GM12801 (cell line): Measurements from ENCODE around the gene IGF1R.

Experiments used
- CTCF ChIP-seq: IDR thresholded peaks from one replicate; pipeline ENCODE4 v1.5.1; 2011; ENCODE audit warnings: control low read depth; ENCODE audit not compliant: insufficient read length; ENCODE audit errors: extremely low read depth

The IGF1R gene

DNA sequence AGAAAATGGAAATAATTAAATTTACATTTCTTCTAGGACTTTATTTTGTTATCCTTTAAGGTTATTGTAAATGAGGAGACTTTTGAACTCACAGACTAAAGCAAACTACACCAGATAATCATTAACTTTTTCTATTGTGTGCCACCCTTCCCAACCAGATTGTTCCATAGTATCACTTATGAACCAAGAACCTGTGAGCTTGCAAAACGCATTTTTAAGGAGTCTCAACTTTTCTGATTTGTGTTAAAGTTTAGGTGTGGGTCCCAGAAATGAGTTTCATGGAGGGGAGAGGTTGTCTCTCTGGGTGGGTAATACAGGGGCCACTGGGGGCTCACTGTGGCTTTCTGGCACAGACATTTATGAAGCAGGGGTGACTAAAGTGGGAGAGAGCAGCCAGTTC, 75.7 kb downstream of the IGF1R start:
- no peak for TF ChIP-seq CTCF

DNA sequence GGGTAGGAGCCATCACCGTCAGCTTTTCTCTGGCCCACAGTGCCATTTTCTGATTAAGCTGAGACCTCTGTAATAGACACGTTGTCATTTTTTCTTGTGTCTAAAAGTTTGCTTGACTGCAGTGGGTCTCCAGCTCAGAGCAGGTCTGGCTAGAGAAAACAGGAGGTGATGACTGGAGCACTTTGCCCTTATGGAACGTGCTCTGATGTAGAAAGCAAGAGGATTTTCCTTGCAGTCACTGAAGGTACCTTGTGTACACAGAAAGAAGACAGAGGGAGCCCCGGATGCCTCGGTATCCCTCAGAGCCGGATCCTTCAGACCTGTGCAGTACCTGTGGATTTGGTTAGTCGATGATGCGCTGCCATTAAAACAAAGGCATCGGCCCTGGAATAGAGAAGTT, 76.2 kb downstream of the IGF1R start:
- TF ChIP-seq CTCF = no peak

- no peak for TF ChIP-seq CTCF
These were observed 77.5 kb downstream of the IGF1R start for GRCh38 chr15:98725874-98726273.

DNA sequence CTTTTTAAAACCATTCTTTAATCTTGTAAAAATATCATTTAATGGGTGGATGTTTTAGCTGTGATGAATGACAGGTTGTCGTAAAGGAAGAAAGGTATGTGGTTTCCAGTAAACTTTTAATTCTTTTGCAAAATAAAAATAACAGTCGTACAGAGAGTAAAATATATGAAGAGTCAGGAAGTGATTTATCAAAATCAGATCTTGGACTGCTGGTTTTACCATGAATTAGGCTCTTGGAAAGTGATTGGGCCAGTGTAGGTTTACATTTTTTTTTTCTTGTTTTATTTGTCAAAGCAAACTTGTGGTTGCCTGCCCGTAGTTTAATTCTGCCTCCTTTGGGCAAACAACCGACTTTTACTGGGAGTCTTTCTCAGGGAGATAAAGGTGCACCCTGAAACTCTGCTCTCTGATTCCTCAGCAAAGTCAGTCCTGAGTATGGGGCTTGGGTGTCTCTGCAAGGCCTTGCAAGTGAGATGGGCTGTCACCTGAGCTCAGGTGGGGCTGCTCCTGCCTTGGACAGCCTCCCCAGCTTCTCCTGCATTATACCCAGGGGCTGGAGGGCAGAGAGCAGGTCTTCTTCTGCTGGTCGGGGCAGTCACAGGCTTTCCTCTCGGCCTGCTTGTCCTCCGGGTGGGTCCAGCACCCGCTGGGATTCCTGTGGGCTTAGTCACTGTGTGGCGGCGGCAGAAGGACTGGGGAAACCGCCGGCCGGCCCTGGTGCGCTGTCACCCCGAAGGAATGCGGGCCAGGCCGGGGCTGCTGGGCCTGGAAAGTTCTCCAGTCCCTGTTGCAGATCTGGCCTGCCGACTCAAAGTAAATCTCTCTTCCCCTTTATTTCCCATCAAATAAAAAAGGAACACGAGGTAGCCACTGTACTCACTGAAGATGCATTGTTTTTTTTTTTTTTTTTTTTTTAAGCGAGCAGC, 79.0 kb downstream of the IGF1R start:
- no peak for TF ChIP-seq CTCF

- TF ChIP-seq CTCF = no peak
These were observed 79.9 kb downstream of the IGF1R start for GRCh38 chr15:98728082-98728810.

GRCh38 chr15:98728811-98729160, 80.4 kb downstream of the IGF1R start:
- TF ChIP-seq CTCF = no peak

DNA sequence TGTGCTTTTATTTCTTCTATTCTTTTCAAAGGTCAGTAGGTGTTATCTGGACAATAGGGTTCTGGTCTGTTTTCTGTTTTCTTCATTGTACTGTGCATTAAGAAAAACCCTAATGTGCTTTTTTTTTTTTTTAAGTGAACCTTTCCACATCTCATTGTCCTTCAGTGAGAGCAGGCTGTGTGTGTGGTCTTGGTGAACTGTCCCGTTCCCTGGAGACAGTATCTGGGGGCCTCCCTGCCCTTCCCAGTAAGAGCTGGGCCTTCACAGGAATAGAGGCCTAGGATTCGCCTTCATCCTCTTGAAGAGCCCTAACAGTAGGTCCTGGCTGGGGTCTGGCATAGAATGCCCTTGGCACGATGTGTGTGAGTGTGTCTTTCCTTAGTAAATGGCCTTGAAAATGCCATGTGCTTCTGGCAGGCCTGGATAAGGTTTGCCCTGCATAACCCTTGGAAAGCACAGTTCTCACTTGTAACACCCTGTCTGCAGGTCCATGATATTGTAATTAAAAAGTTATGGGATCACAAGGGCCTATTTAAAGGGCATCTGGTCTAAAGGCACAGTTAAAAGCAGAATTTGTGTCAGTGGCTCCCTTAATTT, 81.2 kb downstream of the IGF1R start:
- no peak for TF ChIP-seq CTCF
